Measurements from ENCODE around the gene RFX8. TPM values are rescaled to one million over a fixed set of nuclear protein-coding genes. Genes with fewer than 3 reads are reported as not detected.

Gene RFX8
- total and polyA plus RNA-seq, 7 donors, result 0.12 to 0.83 TPM; not detected in 5

DNA sequence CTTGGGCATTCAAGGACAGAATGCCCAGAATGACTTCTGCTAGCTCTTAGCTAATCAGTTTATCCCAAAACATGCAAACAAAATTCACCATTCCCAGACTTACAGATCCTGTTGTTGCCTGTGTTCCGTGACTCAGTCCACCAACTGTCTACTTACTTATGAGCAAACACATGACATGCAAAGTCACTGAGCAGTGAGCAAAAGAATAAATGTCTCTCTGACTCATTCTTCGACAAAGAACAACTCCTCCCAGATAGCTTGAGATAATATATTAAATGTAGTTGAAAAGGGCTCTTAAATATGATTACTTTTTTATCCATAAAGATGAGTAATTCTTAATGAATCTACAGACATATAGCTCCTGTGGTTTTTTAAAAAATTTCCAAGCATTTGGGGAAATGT lies 78.6 kb downstream of the RFX8 start:
- DNase-seq, result no peak
- H3K27me3 ChIP-seq, result peaks cover 0 to 10% (median 0%) of the 10 kb centered on the region in 3 donors
- no peaks in the 10 kb centered on the region for H3K36me3 ChIP-seq
- WGBS, 2 donors, result 60 to 67% methylated on average over 2 of the region's 2 CpGs
- no peak overlapping the region for H3K4me3 ChIP-seq
- TF ChIP-seq EP300 (IDR thresholded peaks at IDR 0.05) (no peak), POLR2A (IDR thresholded peaks at IDR 0.05) (no peak), POLR2AphosphoS5 (IDR thresholded peaks at IDR 0.05) (no peak)
- TF ChIP-seq, protein P1, sequence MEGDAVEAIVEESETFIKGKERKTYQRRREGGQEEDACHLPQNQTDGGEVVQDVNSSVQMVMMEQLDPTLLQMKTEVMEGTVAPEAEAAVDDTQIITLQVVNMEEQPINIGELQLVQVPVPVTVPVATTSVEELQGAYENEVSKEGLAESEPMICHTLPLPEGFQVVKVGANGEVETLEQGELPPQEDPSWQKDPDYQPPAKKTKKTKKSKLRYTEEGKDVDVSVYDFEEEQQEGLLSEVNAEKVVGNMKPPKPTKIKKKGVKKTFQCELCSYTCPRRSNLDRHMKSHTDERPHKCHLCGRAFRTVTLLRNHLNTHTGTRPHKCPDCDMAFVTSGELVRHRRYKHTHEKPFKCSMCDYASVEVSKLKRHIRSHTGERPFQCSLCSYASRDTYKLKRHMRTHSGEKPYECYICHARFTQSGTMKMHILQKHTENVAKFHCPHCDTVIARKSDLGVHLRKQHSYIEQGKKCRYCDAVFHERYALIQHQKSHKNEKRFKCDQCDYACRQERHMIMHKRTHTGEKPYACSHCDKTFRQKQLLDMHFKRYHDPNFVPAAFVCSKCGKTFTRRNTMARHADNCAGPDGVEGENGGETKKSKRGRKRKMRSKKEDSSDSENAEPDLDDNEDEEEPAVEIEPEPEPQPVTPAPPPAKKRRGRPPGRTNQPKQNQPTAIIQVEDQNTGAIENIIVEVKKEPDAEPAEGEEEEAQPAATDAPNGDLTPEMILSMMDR (IDR thresholded peaks at IDR 0.05), result no peak
- no peak overlapping the region for H3K27ac ChIP-seq
- no peaks in the 10 kb centered on the region for H3K4me1 ChIP-seq
- intact Hi-C loops (cut with DNase I), result no loop called here
- H3K9me3 ChIP-seq, result no peaks in the 10 kb centered on the region

GRCh38 chr2:101395545-101396315 lies 79.2 kb downstream of the RFX8 start:
- no peaks in the 10 kb centered on the region for H3K36me3 ChIP-seq
- no peak overlapping the region for H3K4me3 ChIP-seq
- 87 to 90% methylated on average over 6 of the region's 6 CpGs for WGBS, 2 donors
- intact Hi-C loops (cut with DNase I), result no loop called here
- H3K9me3 ChIP-seq, result no peaks in the 10 kb centered on the region
- TF ChIP-seq, protein P1 (IDR thresholded peaks at IDR 0.05), result no peak
- no peak for TF ChIP-seq POLR2AphosphoS5 (IDR thresholded peaks at IDR 0.05)
- TF ChIP-seq POLR2A (IDR thresholded peaks at IDR 0.05), result no peak
- TF ChIP-seq EP300 (IDR thresholded peaks at IDR 0.05), result no peak
- H3K27ac ChIP-seq, result no peak overlapping the region
- H3K4me1 ChIP-seq, result no peaks in the 10 kb centered on the region
- peaks cover 0 to 13% (median 0%) of the 10 kb centered on the region in 3 donors for H3K27me3 ChIP-seq
- DNase-seq, result no peak

DNA sequence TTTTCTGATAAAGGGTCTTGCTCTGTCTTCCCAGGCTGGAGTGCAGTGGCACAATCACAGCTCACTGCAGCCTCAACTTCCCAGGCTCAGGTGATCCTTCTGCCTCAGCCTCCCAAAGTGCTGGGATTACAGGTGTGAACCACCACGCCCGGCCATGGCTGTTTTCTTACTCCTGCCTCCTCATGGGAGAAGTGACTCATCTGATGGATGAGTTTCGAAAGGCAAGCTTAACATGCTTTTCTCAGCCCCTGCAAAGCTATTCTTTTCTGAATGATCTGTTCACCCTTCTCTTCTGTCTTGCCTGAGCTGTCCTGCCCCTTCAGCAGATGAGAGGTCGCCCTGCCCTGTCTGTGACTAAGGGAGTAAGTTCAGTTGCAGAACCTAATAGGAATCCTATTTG lies 86.7 kb downstream of the RFX8 start:
- TF ChIP-seq POLR2A (IDR thresholded peaks at IDR 0.05) (no peak), POLR2AphosphoS5 (IDR thresholded peaks at IDR 0.05) (no peak), EP300 (IDR thresholded peaks at IDR 0.05) (no peak)
- TF ChIP-seq, protein P1 (IDR thresholded peaks at IDR 0.05), result no peak
- Histone ChIP-seq H3K4me3 (no peak overlapping the region), H3K36me3 (no peaks in the 10 kb centered on the region), H3K27me3 (peaks cover 9 to 73% (median 35%) of the 10 kb centered on the region in 3 donors), H3K9me3 (no peaks in the 10 kb centered on the region), H3K4me1 (peaks cover 0 to 15% (median 14%) of the 10 kb centered on the region in 4 donors), H3K27ac (no peak overlapping the region)
- no peak for DNase-seq
- WGBS, 2 donors, result 39 to 72% methylated on average over 4 of the region's 4 CpGs
- intact Hi-C loops (cut with DNase I), result no loop called here

DNA sequence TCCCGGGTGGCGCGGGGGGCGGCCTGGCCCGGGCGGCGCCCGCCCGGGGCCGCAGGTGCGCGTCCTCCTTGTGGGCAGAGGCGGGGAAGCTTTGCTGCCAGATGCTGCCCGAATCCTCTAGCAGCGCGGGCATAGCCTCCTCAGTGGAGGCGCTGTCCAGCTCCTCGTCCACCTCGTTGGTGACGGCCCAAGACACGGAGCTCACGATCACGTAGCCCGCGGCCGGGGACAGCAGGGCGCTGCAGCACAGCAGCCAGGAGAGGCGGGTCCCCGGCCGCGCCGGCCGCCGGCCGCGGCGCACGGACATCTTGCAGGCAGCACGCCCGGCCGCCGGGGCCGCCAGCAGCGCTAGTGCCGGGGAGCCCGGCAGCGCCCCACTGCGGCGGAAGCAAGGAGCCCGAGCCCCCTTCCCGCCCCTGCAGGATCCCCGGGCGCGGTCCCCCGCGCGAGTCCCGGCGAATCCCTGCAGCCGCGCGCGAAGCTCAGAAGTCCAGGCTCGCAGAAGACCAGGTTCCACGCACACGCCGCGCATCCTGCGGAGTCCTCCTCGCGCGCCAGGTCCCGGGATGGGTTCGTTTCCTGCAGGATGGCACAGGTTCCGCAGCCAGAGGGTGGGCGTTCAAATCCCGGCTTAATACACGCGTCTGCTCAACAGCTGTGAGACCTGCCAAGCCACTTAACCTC lies 87.6 kb downstream of the RFX8 start, which contains the start of gene CREG2:
Gene CREG2, minus strand, starts transcription at position 353 of the 684 bp plus-strand sequence. Its CDS starts 46 bp downstream, at position 307.
- H3K27me3 ChIP-seq, result peaks cover 9 to 76% (median 35%) of the 10 kb centered on the region in 3 donors
- intact Hi-C loops (cut with DNase I), result no loop called here
- no peaks in the 10 kb centered on the region for H3K9me3 ChIP-seq
- peaks cover 0 to 15% (median 14%) of the 10 kb centered on the region in 4 donors for H3K4me1 ChIP-seq
- no peak within 1 kb of the TSS for H3K27ac ChIP-seq
- 1% methylated on average over 79 of the region's 79 CpGs for WGBS, 2 donors
- peak; percentile 74 for DNase-seq
- no peak for TF ChIP-seq EP300 (IDR thresholded peaks at IDR 0.05)
- TF ChIP-seq, protein P1 (IDR thresholded peaks at IDR 0.05), result peak in 1 of 4 experiments; percentile 20
- H3K36me3 ChIP-seq, result no peaks in the 10 kb centered on the region
- peak within 1 kb of the TSS in 3 of 4 donors; percentile 28 to 51 (median 49) for H3K4me3 ChIP-seq

All from sigmoid colon (tissue), 7 donors.